Gastroesophageal sphincter (tissue), 3 donors: ENCODE results near the gene MECR.

Source experiments
- CTCF ChIP-seq, 4 experiments: fragments of 200-600 bp in 2 of 4; fragments of 450-650 bp in 2 of 4; sonication (generic) in 1 of 4; IDR thresholded peaks; one replicate each; pipeline ENCODE4 v1.5.1; 2017 to 2019; ENCODE audit warnings: antibody characterized with exemption in 4 of 4, mild to moderate bottlenecking in 2 of 4, moderate library complexity in 2 of 4
- EP300 ChIP-seq: sonication (generic); formaldehyde crosslinking; IDR thresholded peaks from one replicate; pipeline ENCODE4 v1.6.1; 2017; ENCODE audit warnings: antibody characterized with exemption, mild to moderate bottlenecking
- POLR2A ChIP-seq, 2 donors: fragments of 450-650 bp; IDR thresholded peaks; one replicate each; pipeline ENCODE4 v1.6.1; 2017; ENCODE audit warnings: antibody characterized with exemption in 2 of 2, mild to moderate bottlenecking in 2 of 2, moderate library complexity in 1 of 2

GRCh38 chr1:29269382-29269781 lies 38.6 kb upstream of the MECR start:
- no peak for TF ChIP-seq POLR2A (IDR thresholded peaks at IDR 0.05)
- no peak for TF ChIP-seq CTCF (IDR thresholded peaks at IDR 0.05)
- TF ChIP-seq EP300, result no peak
